H1 (cell line): ENCODE measurements around the gene TAF11L3. TPM values are rescaled to one million over a fixed set of nuclear protein-coding genes. Genes with fewer than 3 reads are reported as not detected.
"Not testable (repeated sequence)": the region's sequence is repeated elsewhere in the genome, so short reads cannot be mapped to it uniquely, and the experiment has no call there.

Experiments used
- CTCF ChIA-PET: fragments of 300-600 bp; sonication (Branson Sonifier 250); formaldehyde crosslinking; loops from one replicate; lab custom pipeline; 2021; ENCODE audit not compliant: partially characterized antibody; lab: Charles Lee
- POLR2A ChIA-PET: fragments of 300-600 bp; sonication (Branson Sonifier 250); formaldehyde crosslinking; loops from one replicate; lab custom pipeline; 2021; ENCODE audit warnings: inconsistent platforms; ENCODE audit not compliant: partially characterized antibody; lab: Charles Lee
- DNase-seq, 2 experiments: peaks; one replicate each; pipeline versions ENCODE4 v3.0.0 to v3.0.0-alpha.2; 2010 to 2022; ENCODE audit warnings: low spot score in 2 of 2, low read depth in 1 of 2, mixed read lengths in 1 of 2
- FAIRE-seq: peaks from 2 replicates; lab custom pipeline; 2011; peaks lifted over from hg19 to GRCh38; lab: Jason Lieb, UNC
- H2AFZ ChIP-seq: 2 replicates; pipeline ENCODE4 v1.8.1; 2012; ENCODE audit warnings: low read length, inconsistent platforms
- H2AK5ac ChIP-seq: 2 replicates; pipeline ENCODE4 v1.6.1; 2013; ENCODE audit warnings: low read depth, low read length
- H2BK120ac ChIP-seq: replicated peaks from 2 replicates; pipeline ENCODE3; 2013; ENCODE audit warnings: low read depth, low read length, inconsistent platforms
- H2BK12ac ChIP-seq: 2 replicates; pipeline ENCODE4 v1.6.1; 2013; ENCODE audit warnings: low read depth, low read length
- H2BK15ac ChIP-seq: 2 replicates; pipeline ENCODE4 v1.6.1; 2013; ENCODE audit warnings: low read length
- H2BK20ac ChIP-seq: 2 replicates; pipeline ENCODE4 v1.6.1; 2013; ENCODE audit warnings: low read length
- H2BK5ac ChIP-seq: 2 replicates; pipeline ENCODE4 v1.6.1; 2013; ENCODE audit warnings: low read depth, low read length
- H3K14ac ChIP-seq: 2 replicates; pipeline ENCODE4 v1.6.1; 2013; ENCODE audit warnings: inconsistent platforms; ENCODE audit not compliant: insufficient read length
- H3K18ac ChIP-seq: 2 replicates; pipeline ENCODE4 v1.6.1; 2013; ENCODE audit warnings: low read length; ENCODE audit errors: extremely low read depth
- H3K23ac ChIP-seq: 2 replicates; pipeline ENCODE4 v1.6.1; 2013; ENCODE audit warnings: inconsistent platforms; ENCODE audit not compliant: insufficient read length
- H3K23me2 ChIP-seq: 2 replicates; pipeline ENCODE4 v1.6.1; 2013; ENCODE audit warnings: low read depth, low read length
- H3K27ac ChIP-seq: 2 replicates; pipeline ENCODE4 v1.6.1; 2011; ENCODE audit warnings: low read depth, low read length, inconsistent platforms
- H3K27me3 ChIP-seq, 4 experiments: replicated peaks in 1 of 4; 1 replicate in 1 of 4; 2 replicates in 3 of 4; pipeline versions ENCODE4 v1.6.1 to v1.8.1; 2011 to 2013; ENCODE audit warnings: low read length in 3 of 4, mild to moderate bottlenecking in 3 of 4, inconsistent platforms in 2 of 4, mixed read lengths in 2 of 4, moderate library complexity in 1 of 4; ENCODE audit not compliant: control insufficient read depth in 3 of 4, insufficient read depth in 3 of 4; ENCODE audit errors: extremely low read depth in 1 of 4
- H3K36me3 ChIP-seq, 4 experiments: 2 replicates each; pipeline versions ENCODE4 v1.6.1 to v1.8.1; 2011 to 2013; ENCODE audit warnings: mild to moderate bottlenecking in 4 of 4, low read length in 3 of 4, moderate library complexity in 2 of 4, control low read depth in 1 of 4, inconsistent platforms in 1 of 4; ENCODE audit not compliant: insufficient read depth in 4 of 4, control insufficient read depth in 2 of 4
- H3K4ac ChIP-seq: replicated peaks from 2 replicates; pipeline ENCODE3; 2013; ENCODE audit warnings: low read length, low read depth, mixed read lengths, inconsistent platforms; ENCODE audit not compliant: insufficient read length
- H3K4me1 ChIP-seq, 4 experiments: replicated peaks in 1 of 4; 1 replicate in 1 of 4; 2 replicates in 3 of 4; pipeline versions ENCODE4 v1.6.1 to v1.8.1; 2011 to 2013; ENCODE audit warnings: low read length in 3 of 4, inconsistent platforms in 2 of 4, mixed read lengths in 1 of 4; ENCODE audit not compliant: insufficient read depth in 4 of 4, control insufficient read depth in 3 of 4
- H3K4me2 ChIP-seq, 2 experiments: 2 replicates each; pipeline versions ENCODE4 v1.6.1 to v1.8.1; 2011 to 2013; ENCODE audit warnings: low read depth in 2 of 2, low read length in 2 of 2, control low read depth in 1 of 2, inconsistent platforms in 1 of 2, mild to moderate bottlenecking in 1 of 2; ENCODE audit not compliant: insufficient read depth in 1 of 2
- H3K4me3 ChIP-seq, 4 experiments: fragments of 200-600, 300-600 bp in 1 of 4; sonication (generic), shearing (Covaris generic), sonication (Bioruptor Twin) in 1 of 4; 2 replicates each; pipeline versions ENCODE4 v1.5.1 to v1.8.1; 2011 to 2016; ENCODE audit warnings: low read length in 4 of 4, low read depth in 3 of 4, control low read depth in 2 of 4, inconsistent platforms in 2 of 4, mild to moderate bottlenecking in 2 of 4, mixed read lengths in 1 of 4, moderate library complexity in 1 of 4; ENCODE audit not compliant: insufficient read depth in 2 of 4; ENCODE audit errors: extremely low read depth in 1 of 4
- H3K56ac ChIP-seq: replicated peaks from 2 replicates; pipeline ENCODE3; 2013; ENCODE audit warnings: low read depth, mild to moderate bottlenecking, mixed read lengths, low read length, inconsistent platforms; ENCODE audit not compliant: insufficient read length
- H3K79me1 ChIP-seq: 2 replicates; pipeline ENCODE4 v1.6.1; 2013; ENCODE audit warnings: low read depth, low read length, control low read depth
- H3K79me2 ChIP-seq, 2 experiments: 2 replicates each; pipeline versions ENCODE4 v1.6.1 to v1.8.1; 2012 to 2013; ENCODE audit warnings: low read length in 2 of 2, mild to moderate bottlenecking in 2 of 2, inconsistent platforms in 1 of 2; ENCODE audit not compliant: insufficient read depth in 2 of 2, control insufficient read depth in 1 of 2
- H3K9ac ChIP-seq, 4 experiments: replicated peaks in 1 of 4; 1 replicate in 1 of 4; 2 replicates in 3 of 4; pipeline versions ENCODE4 v1.6.1 to v1.8.1; 2011 to 2013; ENCODE audit warnings: low read depth in 3 of 4, low read length in 3 of 4, control low read depth in 2 of 4, mild to moderate bottlenecking in 2 of 4, moderate library complexity in 2 of 4, inconsistent platforms in 1 of 4; ENCODE audit errors: extremely low read depth in 1 of 4
- H3K9me3 ChIP-seq, 2 experiments: 2 replicates each; pipeline versions ENCODE4 v1.6.1 to v1.8.1; 2012 to 2013; ENCODE audit warnings: mild to moderate bottlenecking in 2 of 2, moderate library complexity in 2 of 2, control low read depth in 1 of 2, inconsistent platforms in 1 of 2, low read depth in 1 of 2, low read length in 1 of 2, mixed read lengths in 1 of 2; ENCODE audit not compliant: insufficient read depth in 2 of 2
- H4K20me1 ChIP-seq, 2 experiments: replicated peaks in 1 of 2; 2 replicates each; pipeline versions ENCODE3 to v1.8.1; 2011 to 2013; ENCODE audit warnings: inconsistent platforms in 2 of 2, low read length in 2 of 2, mild to moderate bottlenecking in 1 of 2; ENCODE audit not compliant: insufficient read depth in 2 of 2, control insufficient read depth in 1 of 2
- H4K5ac ChIP-seq: 2 replicates; pipeline ENCODE4 v1.6.1; 2013; ENCODE audit warnings: low read length, low read depth, mixed read lengths, inconsistent platforms; ENCODE audit not compliant: insufficient read length
- H4K8ac ChIP-seq: 2 replicates; pipeline ENCODE4 v1.8.0; 2013; ENCODE audit warnings: mild to moderate bottlenecking, moderate library complexity, low read length, inconsistent platforms; ENCODE audit not compliant: insufficient read depth; ENCODE audit errors: extremely low read depth
- H4K91ac ChIP-seq: replicated peaks from 2 replicates; pipeline ENCODE3; 2013; ENCODE audit warnings: low read length, mixed read lengths, inconsistent platforms; ENCODE audit not compliant: insufficient read length
- WGBS, 2 experiments: shearing (Covaris generic) in 1 of 2; methylation state at CpG; one replicate each; pipeline versions ENCODE4 v1.1.6 to v1.1.7; 2013 to 2015; ENCODE audit warnings: low lambda C conversion rate in 2 of 2, mixed read lengths in 2 of 2, inconsistent platforms in 1 of 2, low coverage in 1 of 2, missing lambda C conversion rate in 1 of 2; ENCODE audit not compliant: insufficient replicate concordance in 2 of 2, insufficient coverage in 1 of 2, insufficient read length in 1 of 2; ENCODE audit errors: extremely low coverage in 1 of 2, missing lambda C conversion rate in 1 of 2; 5-methylcytosine and 5-hydroxymethylcytosine counted together
- polyA plus RNA-seq, 7 experiments: library from polyadenylated mRNA; depleted of rRNA in 3 of 7; stranded (reverse) in 5 of 7; unstranded in 2 of 7; fragments of >200 nt in 5 of 7; fragments of 200-250 nt in 2 of 7; gene quantifications; 1 replicate in 5 of 7; 2 replicates in 1 of 7; 4 replicates in 1 of 7; pipeline versions ENCODE4 v1.2.1 to v1.2.3, GENCODE V29; 2011 to 2013; ENCODE audit warnings: missing spikeins in 2 of 7, mixed read lengths in 2 of 7
- small RNA-seq: library from polyadenylated mRNA; stranded (forward); fragments of <200 nt; extraction: miRNeasy Mini kit (QIAGEN cat#:217004); gene quantifications from one replicate; pipeline ENCODE3, GENCODE V24; 2013; ENCODE audit not compliant: insufficient read depth
- total RNA-seq: library from RNA; stranded (reverse); fragmentation: NEBNext Ultra II Directional; extraction: Animal tissue kit (Norgen Biotek cat#: 25700); gene quantifications from 2 replicates; pipeline ENCODE4 v1.2.1, GENCODE V29; 2021

Gene TAF11L3
- total and polyA plus RNA-seq, 2 of the 8 experiments (the other 6 are each of a cell fraction or from before 2014, with no cell fraction given): not detected

DNA sequence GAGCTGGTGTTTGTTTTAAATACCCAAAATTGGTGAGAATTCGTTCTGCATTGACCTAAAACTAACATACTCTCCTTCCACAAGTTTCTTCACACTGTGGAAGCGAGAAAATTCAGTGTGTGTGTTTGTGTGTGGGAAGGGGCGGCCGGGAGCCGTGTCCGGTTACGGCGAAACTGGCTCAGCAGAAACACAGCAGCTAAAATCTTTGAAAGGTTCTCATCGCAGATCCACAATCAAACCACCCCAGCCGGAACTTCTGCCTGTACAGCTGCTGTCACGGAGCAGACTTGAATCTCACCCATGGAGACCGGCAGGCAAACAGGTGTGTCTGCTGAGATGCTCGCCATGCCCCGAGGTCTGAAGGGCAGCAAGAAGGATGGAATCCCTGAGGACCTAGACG, 10.2 kb downstream of the TAF11L3 start, which contains the start of gene TAF11L6:
TSS of gene TAF11L6 (plus strand) at position 301 of the 400 bp plus-strand sequence.
- H3K4me2 ChIP-seq, H3K14ac ChIP-seq, H2AK5ac ChIP-seq, H4K8ac ChIP-seq, H3K23ac ChIP-seq, DNase-seq, H2AFZ ChIP-seq, H3K23me2 ChIP-seq, H3K79me2 ChIP-seq, H2BK15ac ChIP-seq, H3K9ac ChIP-seq, CTCF ChIA-PET, H3K56ac ChIP-seq, H3K36me3 ChIP-seq, H2BK12ac ChIP-seq, H2BK120ac ChIP-seq, FAIRE-seq, H3K27ac ChIP-seq, POLR2A ChIA-PET, H3K4me3 ChIP-seq, H3K18ac ChIP-seq, H4K91ac ChIP-seq, H3K4me1 ChIP-seq, H3K79me1 ChIP-seq, H4K5ac ChIP-seq, H2BK20ac ChIP-seq, H4K20me1 ChIP-seq, H3K9me3 ChIP-seq, H2BK5ac ChIP-seq, H3K4ac ChIP-seq, H3K27me3 ChIP-seq: not testable (repeated sequence)
- WGBS, 2 experiments: no CpG with 5 or more reads among the region's 15 CpGs

Small RNA genes within 50 kb of the gene (small RNA-seq; reads per million reads assigned to genes)
- not detected for gene AC106774.3

Other genes starting within 250 kb of the TAF11L3 start
- gene TAF11L2, start 20.1 kb upstream of the TAF11L3 start, total RNA-seq: not detected in 2 replicates
- gene TAF11L2, start 20.1 kb upstream of the TAF11L3 start, polyA plus RNA-seq (2011; rRNA removed): not detected in 2 replicates
- not detected in 2 replicates for gene TAF11L4, start 3.4 kb downstream of the TAF11L3 start, total RNA-seq
- not detected in 2 replicates for gene TAF11L4, start 3.4 kb downstream of the TAF11L3 start, polyA plus RNA-seq (2011; rRNA removed)
- not detected in 2 replicates for gene TAF11L5, start 6.9 kb downstream of the TAF11L3 start, total RNA-seq
- not detected in 2 replicates for gene TAF11L5, start 6.9 kb downstream of the TAF11L3 start, polyA plus RNA-seq (2011; rRNA removed)
- not detected in 2 replicates for gene TAF11L6, start 10.3 kb downstream of the TAF11L3 start, total RNA-seq
- not detected in 2 replicates for gene TAF11L6, start 10.3 kb downstream of the TAF11L3 start, polyA plus RNA-seq (2011; rRNA removed)
- gene TAF11L7, start 67.4 kb downstream of the TAF11L3 start, total RNA-seq: not detected in 2 replicates
- gene TAF11L7, start 67.4 kb downstream of the TAF11L3 start, polyA plus RNA-seq (2011; rRNA removed): not detected in 2 replicates
- not detected in 2 replicates for gene TAF11L8, start 72.6 kb downstream of the TAF11L3 start, total RNA-seq
- not detected in 2 replicates for gene TAF11L8, start 72.6 kb downstream of the TAF11L3 start, polyA plus RNA-seq (2011; rRNA removed)
- not detected in 2 replicates for gene TAF11L9, start 76.0 kb downstream of the TAF11L3 start, total RNA-seq
- not detected in 2 replicates for gene TAF11L9, start 76.0 kb downstream of the TAF11L3 start, polyA plus RNA-seq (2011; rRNA removed)
- gene TAF11L10, start 79.5 kb downstream of the TAF11L3 start, total RNA-seq: not detected in 2 replicates
- gene TAF11L10, start 79.5 kb downstream of the TAF11L3 start, polyA plus RNA-seq (2011; rRNA removed): not detected in 2 replicates
- not detected in 2 replicates for gene TAF11L11, start 85.8 kb downstream of the TAF11L3 start, total RNA-seq
- gene TAF11L11, start 85.8 kb downstream of the TAF11L3 start, polyA plus RNA-seq (2011; rRNA removed): not detected in 2 replicates
- not detected in 2 replicates for gene TAF11L12, start 92.0 kb downstream of the TAF11L3 start, total RNA-seq
- gene TAF11L12, start 92.0 kb downstream of the TAF11L3 start, polyA plus RNA-seq (2011; rRNA removed): not detected in 2 replicates
- gene TAF11L13, start 113.7 kb downstream of the TAF11L3 start, total RNA-seq: not detected in 2 replicates
- not detected in 2 replicates for gene TAF11L13, start 113.7 kb downstream of the TAF11L3 start, polyA plus RNA-seq (2011; rRNA removed)
- gene TAF11L14, start 116.1 kb downstream of the TAF11L3 start, total RNA-seq: not detected in 2 replicates
- not detected in 2 replicates for gene TAF11L14, start 116.1 kb downstream of the TAF11L3 start, polyA plus RNA-seq (2011; rRNA removed)